ENCODE results near the gene SZT2. TPM values are rescaled to one million over a fixed set of nuclear protein-coding genes. Genes with fewer than 3 reads are reported as not detected.

SZT2 gene
- total RNA-seq, 1 donor from 2014 or later, result 11.0 TPM

- H3K27me3 Mint-ChIP-seq (ENCODE audit: insufficient read depth, low read depth), result peaks cover 3% of the 10 kb centered on the region
- H3K36me3 Mint-ChIP-seq, result peaks cover 26% of the 10 kb centered on the region
- DNase-seq (ENCODE audit: low spot score), result peak; percentile 75
- Histone ChIP-seq H3K4me3 (peak overlapping the region; percentile 70), H3K4me1 (peaks cover 18% of the 10 kb centered on the region), H3K36me3 (peaks cover 14% of the 10 kb centered on the region), H3F3A (ENCODE audit: low read depth) (peaks cover 30% of the 10 kb centered on the region), H2AFZ (replicated peaks) (peak overlapping the region; percentile 54), H3K9me3 (ENCODE audit: low read depth) (no peaks in the 10 kb centered on the region), H4K20me1 (ENCODE audit: low read depth) (peaks cover 37% of the 10 kb centered on the region), H3K4me2 (peak overlapping the region; percentile 75), H3K9ac (peak overlapping the region; percentile 76), H3K27ac (peak overlapping the region; percentile 85), H3K27me3 (no peaks in the 10 kb centered on the region), H3K79me2 (ENCODE audit: low read depth) (peaks cover 34% of the 10 kb centered on the region)
- no peaks in the 10 kb centered on the region for H3K9me3 Mint-ChIP-seq
- peak overlapping the region; percentile 98 for H3K4me3 Mint-ChIP-seq
- H3K4me1 Mint-ChIP-seq, result peaks cover 44% of the 10 kb centered on the region
- no peak for TF ChIP-seq EZH2phosphoT487 (IDR thresholded peaks at IDR 0.05)
- TF ChIP-seq CTCF (IDR thresholded peaks at IDR 0.05), result peak; percentile 64
- peak; percentile 31 for TF ChIP-seq EZH2 (IDR thresholded peaks at IDR 0.05)
- H3K27ac Mint-ChIP-seq, result peak overlapping the region; percentile 96
Measured at GRCh38 chr1:43358121-43358745, 31.5 kb upstream of the SZT2 start.

GRCh38 chr1:43358746-43359693 is 30.7 kb upstream of the SZT2 start, which contains the start of gene CDC20:
CDC20 (plus strand) TSS chr1:43358981; CDS start chr1:43359216, 235 bp downstream.
- peak within 1 kb of the TSS; percentile 96 for H3K4me2 ChIP-seq
- H3K4me3 ChIP-seq, result peak within 1 kb of the TSS; percentile 70
- H3K9me3 ChIP-seq (ENCODE audit: low read depth), result no peaks in the 10 kb centered on the region
- peaks cover 18% of the 10 kb centered on the region for H3K4me1 ChIP-seq
- H3K4me3 Mint-ChIP-seq, result peak within 1 kb of the TSS; percentile 98
- no peaks in the 10 kb centered on the region for H3K27me3 ChIP-seq
- peak within 1 kb of the TSS; percentile 85 for H3K27ac ChIP-seq
- peak; percentile 100 for DNase-seq (ENCODE audit: low spot score)
- peaks cover 28% of the 10 kb centered on the region for H3K36me3 Mint-ChIP-seq
- no peak for TF ChIP-seq EZH2 (IDR thresholded peaks at IDR 0.05)
- TF ChIP-seq CTCF (IDR thresholded peaks at IDR 0.05), result no peak
- TF ChIP-seq EZH2phosphoT487 (IDR thresholded peaks at IDR 0.05), result no peak
- H3K9me3 Mint-ChIP-seq, result no peaks in the 10 kb centered on the region
- H3K36me3 ChIP-seq, result peaks cover 14% of the 10 kb centered on the region
- peak within 1 kb of the TSS; percentile 95 for H3K9ac ChIP-seq
- peaks cover 34% of the 10 kb centered on the region for H3K79me2 ChIP-seq (ENCODE audit: low read depth)
- peaks cover 3% of the 10 kb centered on the region for H3K27me3 Mint-ChIP-seq (ENCODE audit: insufficient read depth, low read depth)
- H3F3A ChIP-seq (ENCODE audit: low read depth), result peaks cover 38% of the 10 kb centered on the region
- H3K27ac Mint-ChIP-seq, result peak within 1 kb of the TSS; percentile 96
- H3K4me1 Mint-ChIP-seq, result peaks cover 46% of the 10 kb centered on the region
- H4K20me1 ChIP-seq (ENCODE audit: low read depth), result peaks cover 37% of the 10 kb centered on the region
- peak within 1 kb of the TSS; percentile 54 for H2AFZ ChIP-seq (replicated peaks)

- H3K9ac ChIP-seq, result peak overlapping the region; percentile 95
- peak overlapping the region; percentile 70 for H3K4me3 ChIP-seq
- peaks cover 18% of the 10 kb centered on the region for H3K4me1 ChIP-seq
- Mint-ChIP-seq H3K27ac (no peak overlapping the region), H3K4me3 (peak overlapping the region; percentile 98), H3K9me3 (no peaks in the 10 kb centered on the region), H3K4me1 (peaks cover 46% of the 10 kb centered on the region), H3K36me3 (peaks cover 35% of the 10 kb centered on the region), H3K27me3 (ENCODE audit: insufficient read depth, low read depth) (peaks cover 3% of the 10 kb centered on the region)
- H3K4me2 ChIP-seq, result peak overlapping the region; percentile 96
- no peak overlapping the region for H3K27ac ChIP-seq
- H3K36me3 ChIP-seq, result peaks cover 14% of the 10 kb centered on the region
- no peak overlapping the region for H2AFZ ChIP-seq (replicated peaks)
- no peak for TF ChIP-seq EZH2 (IDR thresholded peaks at IDR 0.05)
- no peak for TF ChIP-seq EZH2phosphoT487 (IDR thresholded peaks at IDR 0.05)
- no peak for TF ChIP-seq CTCF (IDR thresholded peaks at IDR 0.05)
- H3K79me2 ChIP-seq (ENCODE audit: low read depth), result peaks cover 34% of the 10 kb centered on the region
- H3K27me3 ChIP-seq, result no peaks in the 10 kb centered on the region
- H4K20me1 ChIP-seq (ENCODE audit: low read depth), result peaks cover 37% of the 10 kb centered on the region
- DNase-seq (ENCODE audit: low spot score), result no peak
- peaks cover 38% of the 10 kb centered on the region for H3F3A ChIP-seq (ENCODE audit: low read depth)
- H3K9me3 ChIP-seq (ENCODE audit: low read depth), result no peaks in the 10 kb centered on the region
Measured at GRCh38 chr1:43359696-43360095, 30.0 kb upstream of the SZT2 start.
